CD4-positive, alpha-beta T cell treated with Interferon alpha-2 for 1 hour (primary cell): ENCODE results near the gene ZNF692.
"Not testable (repeated sequence)": the region's sequence is repeated elsewhere in the genome, so short reads cannot be mapped to it uniquely, and the experiment has no call there.

Experiments used
- DNase-seq, 2 donors: peaks; one replicate each; pipeline ENCODE4 v3.0.0-alpha.2; 2020 to 2022

Gene ZNF692

DNA sequence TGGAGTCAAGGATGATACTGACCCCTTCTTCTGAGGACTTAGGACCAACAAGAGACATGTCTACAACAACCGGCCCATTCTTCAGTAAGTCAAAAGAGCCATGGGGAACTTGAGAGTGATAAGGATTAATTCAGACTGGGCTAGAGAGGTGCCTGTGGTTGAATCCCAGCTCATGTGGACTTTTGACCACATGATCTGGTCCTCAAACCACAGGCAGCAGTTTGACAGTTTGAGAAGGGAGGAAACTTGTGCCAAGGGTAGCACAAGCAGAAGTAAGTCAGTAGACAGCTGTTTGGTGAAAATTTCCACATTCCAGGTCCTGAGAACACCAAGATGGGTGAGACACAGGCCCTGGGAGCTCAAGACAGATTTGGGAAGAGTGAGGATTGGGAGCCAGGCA, 53.0 kb downstream of the ZNF692 start:
- no peak for DNase-seq

- DNase-seq: peak; percentile 8 to 44
Observed at GRCh38 chr1:248804771-248805681, 53.9 kb downstream of the ZNF692 start.

- not testable (repeated sequence) for DNase-seq
Observed at GRCh38 chr1:248803501-248803900, 55.4 kb downstream of the ZNF692 start.

- DNase-seq: no peak
Observed at GRCh38 chr1:248802454-248802853, 56.4 kb downstream of the ZNF692 start.

- no peak for DNase-seq
Observed at GRCh38 chr1:248800459-248800858, 58.4 kb downstream of the ZNF692 start.
